Endometrial microvascular endothelial cells (primary cell): Measurements from ENCODE around the gene EAPP. TPM values are rescaled to one million over a fixed set of nuclear protein-coding genes. Genes with fewer than 3 reads are reported as not detected.
"Not testable (repeated sequence)": the region's sequence is repeated elsewhere in the genome, so short reads cannot be mapped to it uniquely, and the experiment has no call there.

Experiments used
- in situ Hi-C: cut with HindIII; loops from 2 replicates; pipeline ENCODE4 v1.10.0; 2017; ENCODE audit warnings: low sequenced_read_pairs, low pct_unique_long_range_greater_than_20kb; ENCODE audit errors: inconsistent ontology term
- total RNA-seq: library from RNA; depleted of rRNA; stranded (reverse); fragments of >200 nt; gene quantifications from one replicate; pipeline ENCODE4 v1.2.3, GENCODE V29; 2015; ENCODE audit errors: inconsistent ontology term

The EAPP gene, protein sequence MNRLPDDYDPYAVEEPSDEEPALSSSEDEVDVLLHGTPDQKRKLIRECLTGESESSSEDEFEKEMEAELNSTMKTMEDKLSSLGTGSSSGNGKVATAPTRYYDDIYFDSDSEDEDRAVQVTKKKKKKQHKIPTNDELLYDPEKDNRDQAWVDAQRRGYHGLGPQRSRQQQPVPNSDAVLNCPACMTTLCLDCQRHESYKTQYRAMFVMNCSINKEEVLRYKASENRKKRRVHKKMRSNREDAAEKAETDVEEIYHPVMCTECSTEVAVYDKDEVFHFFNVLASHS
- total RNA-seq: 34.8 TPM

DNA sequence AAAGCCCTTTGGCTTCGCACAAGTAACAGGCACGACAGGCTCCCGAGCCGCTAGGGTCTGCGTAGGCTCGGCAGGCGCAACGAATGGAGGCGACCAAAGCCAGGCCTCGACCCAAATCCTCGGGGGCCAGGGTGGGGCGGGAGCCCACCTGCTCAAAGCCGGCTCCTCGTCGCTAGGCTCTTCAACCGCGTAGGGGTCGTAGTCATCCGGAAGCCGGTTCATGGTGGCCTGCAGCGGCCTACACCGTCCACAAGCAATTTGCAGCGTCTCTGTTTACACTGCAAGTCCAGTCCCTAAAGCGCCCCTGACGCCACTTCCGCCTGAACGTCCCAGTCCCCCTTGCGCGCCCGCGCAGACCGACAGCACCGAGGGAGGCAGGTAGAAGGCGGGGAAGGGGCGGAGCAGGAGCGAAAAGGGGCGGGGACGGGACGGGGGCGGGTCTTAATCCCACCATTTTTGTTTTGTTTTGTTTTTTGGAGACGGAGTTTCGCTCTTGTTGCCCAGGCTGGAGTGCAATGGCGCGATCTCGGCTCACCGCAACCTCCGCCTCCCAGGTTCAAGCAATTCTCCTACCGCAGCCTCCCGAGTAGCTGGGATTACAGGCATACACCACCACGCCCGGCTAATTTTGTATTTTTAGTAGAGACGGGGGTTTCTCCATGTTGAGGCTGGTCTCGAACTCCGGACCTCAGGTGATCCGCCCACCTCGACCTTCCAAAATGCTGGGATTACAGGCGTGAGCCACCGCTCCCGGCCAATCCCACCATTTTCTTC, at the start of gene EAPP:
Gene EAPP (minus strand): TSS at position 295 of the 774 bp plus-strand sequence. CDS start 73 bp downstream, at position 222.
- in situ Hi-C loops: no loop called here

DNA sequence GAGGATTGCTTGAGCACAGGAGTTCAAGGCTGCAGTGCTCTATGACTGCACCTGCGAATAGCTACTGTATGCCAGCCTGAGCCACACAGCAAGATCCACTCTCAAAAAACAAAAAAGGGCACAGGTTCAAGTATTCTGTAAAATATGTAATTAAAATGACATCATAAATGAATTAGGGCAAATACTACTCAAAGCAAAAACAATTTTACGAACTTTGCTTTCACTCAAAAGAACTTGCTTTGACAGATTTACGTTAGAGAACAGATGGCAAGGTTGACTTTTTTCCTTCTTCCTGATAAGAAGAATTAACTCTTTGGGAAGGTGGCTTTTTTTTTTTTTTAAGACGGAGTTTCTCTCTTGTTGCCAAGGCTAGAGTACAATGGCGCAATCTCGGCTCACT, 44.0 kb upstream of the EAPP start:
- in situ Hi-C loops: no loop called here

DNA sequence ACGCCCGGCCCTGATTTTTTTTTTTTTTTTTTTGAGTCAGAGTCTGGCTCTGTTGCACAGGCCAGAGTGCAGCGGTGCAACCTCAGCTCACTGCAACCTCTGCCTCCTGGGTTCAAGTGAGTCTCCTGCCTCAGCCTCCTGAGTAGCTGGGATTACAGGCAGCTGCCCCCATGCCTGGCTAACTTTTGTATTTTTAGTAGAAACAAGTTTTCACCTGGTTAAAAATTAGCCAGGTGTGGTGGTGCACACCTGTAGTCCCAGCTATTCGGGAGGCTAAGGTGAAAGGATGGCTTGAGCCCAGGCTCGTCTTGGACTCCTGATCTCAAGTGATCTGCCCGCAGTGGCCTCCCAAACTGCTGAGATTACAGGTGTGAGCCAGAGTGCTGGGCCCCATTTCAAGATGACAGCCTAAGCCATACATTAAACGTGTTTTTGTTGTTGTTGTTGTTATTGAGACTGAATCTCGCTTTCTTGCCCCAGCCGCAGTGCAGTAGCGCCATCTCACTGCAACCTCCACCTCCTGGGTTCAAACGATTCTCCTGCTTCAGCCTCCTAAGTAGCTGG, 42.7 kb upstream of the EAPP start:
- in situ Hi-C loops: no loop called here

DNA sequence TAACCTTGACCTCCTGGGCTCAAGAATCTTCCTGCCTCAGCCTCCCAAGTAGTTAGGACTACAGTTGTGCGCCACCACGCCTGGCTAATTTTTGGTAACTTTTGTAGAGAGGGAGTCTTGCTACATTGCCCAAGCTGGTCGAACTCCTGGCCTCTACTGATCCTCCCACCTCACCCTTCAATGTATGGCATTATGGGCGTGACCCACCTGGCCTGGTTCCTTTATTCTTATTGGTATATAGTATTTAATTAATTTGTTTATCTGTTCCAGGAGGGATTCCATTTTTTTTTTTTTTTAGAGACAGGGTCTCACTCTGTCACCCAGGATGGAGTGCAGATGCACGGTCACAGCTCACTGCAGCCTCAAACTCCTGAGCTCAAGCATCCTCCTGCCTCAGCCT, 40.9 kb upstream of the EAPP start:
- in situ Hi-C loops: no loop called here

DNA sequence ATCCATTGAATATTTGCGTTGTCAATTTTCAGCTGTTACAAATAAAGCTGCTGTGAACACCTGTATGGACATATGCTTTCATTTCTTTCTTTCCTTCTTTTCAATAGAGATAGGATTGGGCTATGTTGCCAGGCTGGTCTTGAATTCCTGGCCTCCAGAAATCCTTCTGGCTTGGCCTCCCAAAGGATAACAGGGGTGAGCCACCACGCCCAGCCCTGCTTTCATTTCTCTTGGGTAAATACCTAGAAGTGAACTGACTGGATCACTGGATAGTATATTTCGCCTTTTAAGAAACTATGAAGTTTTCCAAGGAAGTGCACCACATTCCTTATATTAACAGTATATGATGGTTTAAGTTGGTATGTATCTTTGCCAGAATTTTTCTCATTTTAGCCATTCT, 32.3 kb upstream of the EAPP start:
- in situ Hi-C loops: no loop called here

DNA sequence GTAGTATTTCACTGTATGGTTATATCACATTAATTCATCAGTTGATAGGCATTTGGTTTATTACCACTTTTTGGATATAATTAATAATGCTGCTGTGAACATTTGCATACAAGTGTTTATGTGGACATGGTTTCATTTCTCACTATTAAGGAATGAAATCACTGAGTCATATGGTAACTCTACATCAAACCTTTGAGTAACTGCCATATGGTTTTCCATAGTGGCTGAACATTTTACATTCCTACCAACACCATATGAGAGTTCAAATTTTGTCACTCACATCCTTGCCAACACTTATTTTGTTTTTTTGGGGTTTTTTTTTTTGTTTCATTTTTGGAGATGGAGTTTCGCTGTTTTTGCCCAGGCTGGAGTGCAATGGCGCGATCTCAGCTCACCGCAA, 30.2 kb upstream of the EAPP start:
- in situ Hi-C loops: no loop called here

DNA sequence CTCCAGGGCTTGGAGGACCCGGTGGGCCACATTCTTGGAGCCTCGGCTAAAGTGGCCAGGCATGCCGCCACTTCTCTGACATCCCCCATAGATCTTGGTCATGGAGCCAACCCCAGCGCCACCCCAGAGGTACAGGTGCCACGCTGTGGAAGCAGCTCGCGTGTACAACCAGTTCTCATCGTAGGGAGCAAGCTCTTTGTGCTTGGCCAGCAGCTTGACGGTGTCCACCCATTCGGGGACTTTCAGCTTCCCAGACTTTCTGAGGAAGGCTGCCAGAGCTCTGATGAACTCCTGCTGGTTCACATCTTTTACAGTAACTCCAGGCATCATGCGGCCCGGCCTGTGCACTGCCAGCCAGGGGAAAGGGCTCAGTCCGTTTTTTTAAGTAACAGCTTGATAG, 29.3 kb upstream of the EAPP start:
- in situ Hi-C loops: no loop called here

DNA sequence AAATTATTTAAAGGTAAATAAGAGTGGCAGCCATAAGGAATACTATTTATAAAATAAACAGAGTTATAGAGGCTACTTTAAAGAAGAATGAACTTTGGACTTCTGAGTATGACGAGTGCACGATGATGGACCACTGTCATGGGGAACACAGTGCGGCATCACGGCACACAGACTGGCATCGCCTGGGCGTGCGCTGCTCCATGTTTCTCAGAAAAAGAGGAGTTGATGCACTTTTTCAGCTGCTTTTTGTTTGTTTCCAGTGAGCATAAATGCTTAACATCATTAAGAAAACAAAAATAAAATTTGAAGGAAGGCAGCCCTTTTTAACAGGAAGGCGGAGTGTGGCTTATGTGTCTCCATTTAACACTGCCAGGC, 23.3 kb upstream of the EAPP start:
- in situ Hi-C loops: no loop called here

DNA sequence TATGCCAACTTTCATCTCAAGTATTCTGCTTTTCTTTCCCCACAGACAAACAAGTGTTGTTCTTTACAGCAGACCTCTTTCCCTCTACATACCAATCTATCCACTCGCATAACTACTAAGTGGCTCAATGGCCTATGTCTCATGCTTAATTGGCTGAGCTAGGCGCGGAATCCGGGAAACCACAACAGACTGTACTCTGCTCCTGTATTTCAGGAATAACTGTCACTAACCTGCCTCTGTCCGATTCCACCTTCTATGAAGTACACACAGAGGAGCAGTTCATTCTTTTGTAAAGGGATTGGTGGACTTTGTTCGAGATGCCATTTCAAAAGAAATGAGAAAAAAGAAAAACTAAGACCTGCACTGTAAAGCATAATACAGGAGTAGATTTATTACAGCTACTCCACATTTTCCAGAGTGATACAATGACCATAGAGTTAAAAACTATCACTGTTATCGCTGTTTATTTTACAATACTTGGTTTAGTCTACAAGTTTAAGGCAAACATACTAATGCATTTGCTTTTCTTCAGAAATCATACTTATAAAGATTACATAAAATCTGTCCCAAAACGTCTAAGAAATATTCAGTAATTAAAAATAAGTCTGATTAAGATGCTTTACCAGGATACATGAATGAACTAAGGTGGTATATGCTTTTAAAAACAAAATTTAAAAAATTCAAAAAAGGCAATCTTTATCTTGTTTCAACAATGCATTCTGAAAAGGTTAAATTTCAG, 22.7 kb upstream of the EAPP start:
- in situ Hi-C loops: not testable (repeated sequence)

DNA sequence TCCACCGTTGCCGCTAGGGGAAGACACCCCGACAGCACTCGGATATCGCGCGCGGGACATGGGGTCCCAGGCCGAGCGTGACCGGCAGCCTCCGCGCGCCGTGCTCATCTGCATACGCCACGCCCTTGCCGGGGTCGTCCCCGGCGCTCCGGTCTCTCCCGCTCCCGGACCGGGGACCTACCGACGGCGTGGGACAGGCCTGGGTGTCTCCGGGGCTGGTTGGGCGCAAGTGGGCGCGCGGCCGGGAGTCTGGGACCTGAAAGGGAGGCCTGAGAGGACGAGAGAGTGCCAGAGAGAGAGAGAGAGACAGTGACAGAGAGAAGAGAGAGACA, 17.0 kb upstream of the EAPP start:
- in situ Hi-C loops: not testable (repeated sequence)

DNA sequence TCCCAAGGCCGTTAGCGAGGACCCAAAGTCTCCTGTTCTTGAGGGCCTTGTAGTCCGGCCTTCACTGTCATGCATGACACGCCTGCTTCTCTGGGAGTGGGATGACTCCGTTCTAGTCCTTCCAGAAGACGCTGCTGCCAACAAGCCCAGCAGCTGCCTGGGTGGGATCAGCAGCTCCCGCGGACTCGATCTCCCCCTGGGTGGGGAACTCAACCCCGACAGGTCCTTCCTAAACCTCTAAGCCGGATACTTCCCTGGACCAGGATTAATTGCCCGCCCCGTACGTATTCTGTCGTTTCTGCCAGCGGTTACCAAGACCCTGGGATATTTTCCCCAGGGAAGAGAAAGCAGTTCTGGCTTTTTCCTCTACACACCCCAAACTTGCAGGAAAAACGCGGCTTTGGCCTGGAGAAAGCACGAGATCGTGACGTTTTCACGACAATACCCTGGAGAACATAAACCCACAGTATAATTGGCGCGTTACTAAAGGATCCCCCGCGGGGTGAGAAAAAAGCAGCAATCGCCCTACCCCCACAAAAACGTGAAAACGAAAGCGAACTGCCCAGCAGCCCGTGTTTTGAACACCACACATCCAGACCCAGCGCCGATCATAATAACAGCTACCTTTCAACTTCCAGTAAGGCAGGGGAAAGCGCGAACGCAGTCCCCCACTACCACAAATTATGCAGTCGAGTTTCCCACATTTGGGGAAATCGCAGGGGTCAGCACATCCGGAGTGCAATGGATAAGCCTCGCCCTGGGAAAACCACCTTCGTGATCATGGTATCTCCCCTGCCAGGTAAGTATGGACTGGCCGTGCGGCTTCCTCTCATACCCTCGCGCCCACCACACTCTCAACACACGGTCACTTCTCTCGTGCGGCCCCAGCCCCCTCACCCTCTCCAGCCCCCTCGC, 16.3 kb upstream of the EAPP start:
- in situ Hi-C loops: not testable (repeated sequence)

DNA sequence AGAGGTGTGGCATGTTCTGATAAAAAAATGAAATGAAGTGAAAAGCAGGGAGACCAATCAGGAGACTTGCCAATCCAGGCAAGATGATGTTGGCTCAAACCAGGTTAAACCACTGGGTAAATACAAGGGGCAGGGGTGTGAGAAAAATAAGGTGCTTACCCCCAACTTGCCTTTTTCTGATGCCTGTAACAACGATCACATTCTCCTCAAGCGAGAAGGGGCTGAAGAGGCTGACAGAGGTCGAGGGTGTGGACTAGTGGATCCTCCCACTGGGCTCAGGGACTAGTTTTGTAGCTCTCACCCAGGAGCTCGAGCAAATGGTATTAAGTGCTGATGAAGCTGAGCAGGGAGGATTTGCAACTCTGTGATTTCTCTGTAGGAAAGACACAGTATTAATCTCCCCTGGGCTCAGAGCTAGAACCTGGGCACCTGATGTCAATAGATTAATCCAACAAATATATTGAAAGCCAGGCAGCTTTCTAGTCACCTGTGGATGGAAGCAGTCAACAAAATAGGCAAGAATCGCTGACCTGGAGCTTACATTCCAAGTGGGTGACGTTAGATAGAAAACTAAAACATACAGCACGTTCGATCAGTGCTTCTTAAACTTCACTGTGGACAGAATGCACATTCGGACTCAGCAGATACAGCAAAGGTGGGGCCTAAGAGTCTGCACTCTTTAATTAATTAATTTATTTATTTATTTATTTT, 15.2 kb upstream of the EAPP start:
- in situ Hi-C loops: no loop called here

DNA sequence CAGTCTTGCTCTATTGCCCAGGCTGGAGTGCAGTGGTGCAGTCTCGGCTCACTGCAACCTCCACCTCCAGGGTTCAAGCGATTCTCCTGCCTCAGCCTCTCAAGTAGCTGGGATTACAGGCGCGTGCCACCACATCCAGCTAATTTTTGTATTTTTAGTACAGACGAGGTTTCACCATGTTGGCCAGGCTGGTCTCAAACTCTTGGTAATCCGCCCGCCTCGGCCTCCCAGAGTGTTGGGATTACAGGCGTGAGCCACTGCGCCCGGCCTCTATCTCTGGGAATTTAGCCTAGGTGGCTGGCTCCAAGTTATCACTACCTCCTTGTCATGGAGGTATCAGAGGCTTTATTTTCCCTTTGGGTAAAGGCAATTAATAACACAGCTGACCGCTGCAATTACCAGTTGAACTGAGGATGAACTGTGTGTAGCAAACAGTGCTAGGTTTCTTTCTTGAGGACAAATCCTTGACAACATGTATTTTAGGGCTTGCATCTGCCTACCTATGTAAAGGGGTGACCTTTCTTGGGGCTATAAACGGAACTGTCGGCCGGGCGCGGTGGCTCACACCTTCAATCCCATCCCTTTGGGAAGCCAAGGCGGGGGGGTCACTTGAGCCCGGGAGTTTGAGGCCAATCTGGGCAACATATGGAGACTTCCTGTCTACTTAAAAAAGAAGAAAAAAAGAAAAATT, 9.9 kb upstream of the EAPP start:
- in situ Hi-C loops: not testable (repeated sequence)

DNA sequence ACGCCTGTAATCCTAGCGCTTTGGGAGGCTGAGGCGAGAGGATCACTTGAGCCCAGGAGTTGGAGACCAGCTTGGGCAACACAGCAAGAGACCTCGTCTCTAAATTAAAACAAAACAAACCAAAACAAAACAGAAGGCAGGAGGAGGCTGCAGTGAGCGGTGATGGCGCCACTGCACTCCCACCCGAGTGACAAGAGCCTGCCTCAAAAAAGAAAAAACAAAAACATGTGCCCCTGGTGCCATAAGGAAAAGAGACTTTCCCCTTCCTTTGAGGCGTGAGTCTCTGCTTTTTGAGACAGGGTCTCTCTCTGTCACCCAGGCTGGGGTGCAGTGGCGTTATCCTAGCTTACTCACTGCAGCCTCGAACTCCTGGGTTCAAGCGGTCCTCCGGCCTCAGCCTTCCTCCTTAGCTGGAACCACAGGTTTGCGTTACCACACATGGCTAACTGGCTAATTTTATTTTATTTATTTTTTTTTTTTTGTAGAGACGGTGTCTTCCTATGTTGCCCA, 9.0 kb upstream of the EAPP start:
- in situ Hi-C loops: no loop called here

DNA sequence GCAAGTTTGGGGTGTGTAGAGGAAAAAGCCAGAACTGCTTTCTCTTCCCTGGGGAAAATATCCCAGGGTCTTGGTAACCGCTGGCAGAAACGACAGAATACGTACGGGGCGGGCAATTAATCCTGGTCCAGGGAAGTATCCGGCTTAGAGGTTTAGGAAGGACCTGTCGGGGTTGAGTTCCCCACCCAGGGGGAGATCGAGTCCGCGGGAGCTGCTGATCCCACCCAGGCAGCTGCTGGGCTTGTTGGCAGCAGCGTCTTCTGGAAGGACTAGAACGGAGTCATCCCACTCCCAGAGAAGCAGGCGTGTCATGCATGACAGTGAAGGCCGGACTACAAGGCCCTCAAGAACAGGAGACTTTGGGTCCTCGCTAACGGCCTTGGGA, 7.6 kb upstream of the EAPP start:
- in situ Hi-C loops: not testable (repeated sequence)

DNA sequence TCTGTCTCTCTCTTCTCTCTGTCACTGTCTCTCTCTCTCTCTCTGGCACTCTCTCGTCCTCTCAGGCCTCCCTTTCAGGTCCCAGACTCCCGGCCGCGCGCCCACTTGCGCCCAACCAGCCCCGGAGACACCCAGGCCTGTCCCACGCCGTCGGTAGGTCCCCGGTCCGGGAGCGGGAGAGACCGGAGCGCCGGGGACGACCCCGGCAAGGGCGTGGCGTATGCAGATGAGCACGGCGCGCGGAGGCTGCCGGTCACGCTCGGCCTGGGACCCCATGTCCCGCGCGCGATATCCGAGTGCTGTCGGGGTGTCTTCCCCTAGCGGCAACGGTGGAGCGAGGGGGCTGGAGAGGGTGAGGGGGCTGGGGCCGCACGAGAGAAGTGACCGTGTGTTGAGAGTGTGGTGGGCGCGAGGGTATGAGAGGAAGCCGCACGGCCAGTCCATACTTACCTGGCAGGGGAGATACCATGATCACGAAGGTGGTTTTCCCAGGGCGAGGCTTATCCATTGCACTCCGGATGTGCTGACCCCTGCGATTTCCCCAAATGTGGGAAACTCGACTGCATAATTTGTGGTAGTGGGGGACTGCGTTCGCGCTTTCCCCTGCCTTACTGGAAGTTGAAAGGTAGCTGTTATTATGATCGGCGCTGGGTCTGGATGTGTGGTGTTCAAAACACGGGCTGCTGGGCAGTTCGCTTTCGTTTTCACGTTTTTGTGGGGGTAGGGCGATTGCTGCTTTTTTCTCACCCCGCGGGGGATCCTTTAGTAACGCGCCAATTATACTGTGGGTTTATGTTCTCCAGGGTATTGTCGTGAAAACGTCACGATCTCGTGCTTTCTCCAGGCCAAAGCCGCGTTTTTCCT, 7.0 kb upstream of the EAPP start:
- in situ Hi-C loops: not testable (repeated sequence)
